AG08395 (cell line): ENCODE measurements around the gene PRSS36.
"Not testable (repeated sequence)": the region's sequence is repeated elsewhere in the genome, so short reads cannot be mapped to it uniquely, and the experiment has no call there.

Experiments
- DNase-seq: peaks from one replicate; pipeline ENCODE4 v3.0.0; 2012; ENCODE audit warnings: mixed read lengths, low spot score

The PRSS36 gene

GRCh38 chr16:31141489-31142108, 8.3 kb downstream of the PRSS36 start:
- DNase-seq: peak; percentile 39

DNA sequence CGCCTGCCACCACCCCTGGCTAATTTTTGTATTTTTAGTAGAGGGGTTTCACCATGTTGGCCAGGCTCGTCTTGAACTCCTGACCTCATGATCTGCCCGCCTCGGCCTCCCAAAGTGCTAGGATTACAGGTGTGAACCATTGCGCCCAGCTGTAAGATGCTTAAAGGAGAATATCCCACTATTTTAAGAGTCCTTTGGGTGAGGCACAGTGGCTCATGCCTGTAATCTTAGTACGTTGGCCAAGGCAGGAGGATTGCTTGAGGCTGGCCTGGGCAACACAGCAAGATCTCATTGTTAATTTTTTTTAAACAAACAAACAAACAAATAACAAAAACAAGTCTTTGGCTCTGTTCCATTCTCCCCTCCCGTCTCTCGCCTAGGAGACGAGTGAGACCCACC, 8.8 kb downstream of the PRSS36 start:
- DNase-seq: not testable (repeated sequence)

DNA sequence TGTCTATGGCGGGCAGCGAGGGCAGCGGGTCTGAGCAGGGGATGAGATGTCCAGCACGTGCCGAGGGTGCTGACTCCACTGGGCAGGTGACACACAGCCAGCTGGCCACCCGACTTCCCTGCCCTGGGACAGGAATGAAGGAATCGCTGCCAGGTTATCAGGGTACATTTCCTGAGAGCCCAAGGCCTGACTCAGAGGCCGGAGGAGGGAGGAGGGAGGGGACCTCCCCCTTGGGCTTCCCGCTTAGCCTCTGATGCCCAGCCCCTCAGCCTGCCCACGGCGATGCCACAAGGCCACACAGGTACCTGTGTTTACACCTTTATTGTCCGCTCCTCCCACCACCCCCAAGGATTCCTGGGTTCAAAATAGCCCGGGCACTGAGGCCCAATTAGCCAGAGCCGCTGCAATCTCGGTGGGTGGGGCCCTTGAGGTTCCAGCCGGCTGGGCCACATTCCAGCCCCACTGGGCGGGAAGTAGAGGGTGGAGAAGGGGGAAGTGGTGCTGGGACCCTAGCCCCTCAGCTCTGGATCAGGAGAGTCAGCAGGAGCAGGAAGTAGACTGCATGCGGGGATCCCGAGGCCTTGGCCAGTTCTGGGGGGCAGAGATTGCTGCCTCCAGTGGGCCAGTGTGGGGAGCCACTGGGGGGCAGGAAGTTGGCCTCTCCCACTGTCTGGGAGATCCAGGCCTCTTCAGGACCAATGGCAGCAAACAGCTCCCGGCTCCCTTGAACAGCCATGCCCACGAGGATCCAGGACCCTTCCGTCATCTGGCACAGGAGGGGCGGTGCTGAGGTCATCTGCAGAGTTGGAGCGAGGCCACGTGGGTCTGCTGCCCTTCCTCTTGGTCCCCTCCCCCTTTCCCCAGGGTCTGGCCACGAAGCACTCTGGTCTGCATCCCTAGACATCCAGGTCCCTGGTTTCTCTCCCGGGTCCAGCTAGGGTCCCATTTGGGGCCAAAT, 11.0 kb downstream of the PRSS36 start:
- DNase-seq: peak; percentile 61

DNA sequence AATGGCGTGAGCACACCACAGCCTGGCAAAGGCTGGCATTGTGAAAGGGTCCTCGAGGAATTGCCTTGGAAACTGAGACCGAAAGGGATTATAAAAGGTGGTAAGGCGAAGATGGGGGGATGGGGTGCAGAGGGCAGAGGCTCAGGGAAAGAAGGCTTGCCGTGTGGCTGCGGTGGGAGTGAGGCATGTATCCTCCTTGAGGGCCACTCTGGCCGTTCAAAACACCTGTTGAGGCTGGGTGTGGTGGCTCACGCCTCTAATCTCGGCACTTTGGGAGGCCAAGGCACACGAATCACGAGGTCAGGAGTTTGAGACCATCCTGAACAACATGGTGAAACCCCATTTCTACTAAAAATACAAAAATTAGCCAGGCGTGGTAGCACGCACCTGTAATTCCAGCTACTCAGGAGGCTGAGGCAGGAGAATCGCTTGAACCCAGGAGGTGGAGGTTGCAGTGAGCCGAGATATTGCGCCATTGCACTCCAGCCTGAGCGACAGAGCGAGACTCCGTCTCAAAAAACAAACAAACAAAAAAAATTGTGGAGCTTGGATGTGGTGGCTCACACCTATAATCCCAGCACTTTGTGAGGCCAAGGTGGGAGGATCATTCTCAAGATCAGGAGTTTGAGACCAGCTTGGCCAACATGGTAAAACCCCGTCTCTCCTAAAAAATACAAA, 12.9 kb downstream of the PRSS36 start:
- DNase-seq: not testable (repeated sequence)

GRCh38 chr16:31136287-31136662, 13.6 kb downstream of the PRSS36 start:
- no peak for DNase-seq

DNA sequence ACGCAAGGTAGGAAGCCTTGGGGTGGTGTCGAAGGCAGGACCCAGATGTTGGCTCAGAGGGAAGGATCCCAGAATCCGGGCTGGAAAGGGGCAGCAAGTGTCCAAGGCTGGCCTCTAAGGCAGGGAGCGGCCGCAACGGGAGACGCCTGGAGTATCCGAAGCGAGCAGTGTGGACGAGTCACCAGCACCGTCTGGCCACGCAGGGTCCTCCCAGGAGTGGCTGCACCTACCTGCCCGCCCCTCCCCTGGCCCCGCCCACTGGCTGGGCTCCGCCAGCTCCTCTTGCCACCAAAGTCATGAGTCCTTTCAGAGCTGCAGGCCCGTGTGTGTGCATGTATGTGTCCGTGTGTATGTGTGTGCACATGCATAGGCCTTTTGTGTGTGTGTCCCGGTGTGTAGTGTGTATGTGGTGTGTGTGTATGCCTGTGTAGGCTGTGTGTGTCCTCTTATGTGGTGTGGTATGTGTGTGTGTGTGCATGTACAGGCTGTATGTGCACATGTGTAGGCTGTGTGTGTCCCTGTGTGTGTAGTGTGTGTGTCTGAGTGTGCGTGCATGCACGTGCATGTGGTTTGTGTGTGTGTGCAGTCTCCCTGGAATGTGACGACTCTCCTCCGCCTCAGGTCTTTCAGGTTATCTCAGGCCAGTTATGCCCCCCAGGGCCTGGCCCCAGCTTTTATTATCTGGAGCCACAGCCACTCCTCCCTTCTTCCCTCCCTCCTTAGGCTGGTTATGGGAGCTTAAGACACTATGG, 14.2 kb downstream of the PRSS36 start, which contains the start of gene PRSS8:
Gene PRSS8 (minus strand): TSS at position 193 of the 752 bp plus-strand sequence. CDS start 229 bp downstream, outside the sequence.
- DNase-seq: no peak

GRCh38 chr16:31134625-31135534, 15.0 kb downstream of the PRSS36 start:
- DNase-seq: no peak

GRCh38 chr16:31134091-31134571, 15.7 kb downstream of the PRSS36 start:
- DNase-seq: no peak

DNA sequence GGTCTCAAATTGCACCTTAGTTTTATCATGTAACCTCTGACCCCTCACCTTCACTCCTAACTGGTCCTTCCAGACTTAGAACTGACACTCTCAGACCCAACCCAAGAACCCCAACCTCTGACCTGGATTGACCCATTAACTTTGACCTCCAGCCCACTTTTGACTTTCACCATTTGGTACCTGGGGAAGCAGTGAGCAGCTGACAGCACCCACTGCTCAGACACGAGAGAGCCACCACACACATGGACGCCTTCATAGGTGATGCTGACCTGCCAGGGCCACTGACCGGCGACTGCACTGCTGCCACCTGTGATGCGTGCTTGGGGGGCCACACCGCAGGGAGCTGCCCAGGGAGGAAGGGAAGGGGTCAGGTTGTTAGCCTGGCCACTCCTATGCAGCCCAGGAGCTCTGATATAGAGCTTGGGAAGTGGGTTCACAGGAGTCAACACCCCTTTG, 16.8 kb downstream of the PRSS36 start:
- no peak for DNase-seq

GRCh38 chr16:31132303-31132979, 17.4 kb downstream of the PRSS36 start:
- no peak for DNase-seq

DNA sequence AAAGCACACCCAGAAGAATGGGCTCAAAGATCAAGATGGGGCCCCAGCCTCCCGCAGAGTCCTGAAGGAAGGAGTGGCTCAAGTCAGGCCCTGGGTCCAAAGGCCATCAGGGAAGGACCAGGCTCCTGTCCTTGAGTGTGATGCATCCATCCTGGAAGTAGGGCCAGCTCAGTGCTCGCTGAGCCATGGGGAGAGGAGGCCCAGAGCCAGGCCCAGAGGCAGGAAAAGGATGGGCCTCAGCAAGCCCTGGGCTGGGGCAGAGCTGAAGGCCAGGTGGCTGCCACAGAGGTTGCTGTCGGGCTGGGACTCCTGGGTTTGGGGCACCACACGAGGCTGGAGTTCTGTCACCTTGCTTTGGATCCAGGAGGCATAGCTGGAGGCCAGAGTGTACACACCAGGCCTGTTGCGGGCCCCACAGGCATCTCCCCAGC, 18.0 kb downstream of the PRSS36 start:
- no peak for DNase-seq

GRCh38 chr16:31131416-31131815, 18.4 kb downstream of the PRSS36 start:
- DNase-seq: no peak

DNA sequence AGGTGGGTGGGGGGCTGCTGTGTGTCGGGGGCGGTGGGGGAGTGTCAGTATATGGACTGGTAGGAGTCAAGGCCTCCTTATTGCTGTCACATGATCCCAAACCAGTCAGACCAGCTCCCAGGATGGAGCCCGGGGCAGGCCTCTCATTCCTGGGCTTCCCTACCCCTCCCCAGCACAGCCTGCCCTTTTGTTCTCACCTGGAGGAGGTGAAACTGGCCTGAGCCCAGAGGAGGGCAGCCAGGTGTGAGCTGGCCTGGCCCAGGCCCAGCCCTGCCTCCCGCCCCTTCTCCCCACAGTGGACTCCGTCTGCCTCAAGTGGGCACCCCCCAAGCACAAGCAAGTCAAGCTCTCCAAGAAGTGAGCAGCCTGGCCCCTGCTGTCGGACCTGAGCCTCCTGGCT, 19.0 kb downstream of the PRSS36 start:
- no peak for DNase-seq

DNA sequence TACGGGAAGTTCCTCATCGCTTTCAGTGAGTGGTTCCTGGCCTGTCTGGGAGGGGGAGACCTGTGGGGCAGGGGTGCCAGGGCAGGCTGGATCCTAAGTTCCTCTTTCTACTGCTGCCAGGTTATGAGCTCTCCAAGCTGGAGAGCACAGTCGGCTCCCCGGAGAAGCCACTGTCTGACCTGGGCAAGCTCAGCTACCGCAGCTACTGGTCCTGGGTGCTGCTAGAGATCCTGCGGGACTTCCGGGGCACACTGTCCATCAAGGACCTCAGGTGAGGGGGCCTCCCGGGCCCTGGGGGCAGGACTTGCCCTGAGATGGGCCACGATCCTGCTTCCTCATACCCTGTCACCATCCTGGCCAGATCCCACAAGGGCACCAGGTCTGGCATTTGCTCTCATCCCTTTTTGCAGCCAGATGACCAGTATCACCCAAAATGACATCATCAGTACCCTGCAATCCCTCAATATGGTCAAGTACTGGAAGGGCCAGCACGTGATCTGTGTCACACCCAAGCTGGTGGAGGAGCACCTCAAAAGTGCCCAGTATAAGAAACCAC, 19.5 kb downstream of the PRSS36 start:
- no peak for DNase-seq

- DNase-seq: no peak
These were observed 20.1 kb downstream of the PRSS36 start for GRCh38 chr16:31129568-31130335.

DNA sequence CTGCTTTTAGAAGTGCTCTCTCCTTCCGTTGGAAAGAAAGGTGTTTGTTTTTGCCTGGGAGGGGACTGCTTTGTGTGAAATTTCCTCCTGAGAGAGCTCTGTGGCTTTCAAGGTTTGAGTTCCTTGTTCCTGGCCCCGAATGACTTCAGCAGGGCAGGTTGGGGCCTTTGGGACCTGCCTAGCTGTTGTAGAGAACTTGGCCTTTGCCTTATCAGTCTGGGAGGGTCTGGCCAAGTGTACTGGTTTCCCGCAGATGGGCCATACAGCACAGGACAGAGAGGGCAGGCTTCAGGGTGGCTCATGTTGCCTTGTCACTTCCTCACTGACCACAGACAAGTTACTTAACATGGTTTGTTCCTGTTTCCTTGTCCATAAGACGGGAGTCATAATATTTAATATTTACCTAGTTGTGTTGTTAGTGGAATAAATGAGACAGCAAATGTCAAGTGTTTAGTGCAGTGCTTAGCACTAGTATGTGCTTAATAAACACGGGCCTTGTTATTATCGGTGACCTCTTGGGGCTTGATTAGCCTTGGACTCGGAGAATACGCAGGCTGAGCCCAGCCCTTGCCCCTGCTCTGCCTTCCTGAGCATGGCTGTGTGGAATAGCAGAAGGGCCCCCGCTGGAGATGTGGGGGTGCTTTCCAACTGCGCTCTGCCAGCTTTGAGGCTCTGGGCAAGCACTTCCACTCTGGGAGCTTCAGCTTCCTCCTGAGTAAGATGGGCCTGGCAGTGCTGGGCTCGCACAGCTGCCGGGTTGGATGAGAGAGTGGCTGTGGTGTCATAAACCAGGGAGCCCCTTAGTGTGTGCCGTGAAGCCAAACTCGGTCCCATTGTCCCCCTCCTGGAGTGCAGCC, 20.9 kb downstream of the PRSS36 start:
- DNase-seq: no peak

DNA sequence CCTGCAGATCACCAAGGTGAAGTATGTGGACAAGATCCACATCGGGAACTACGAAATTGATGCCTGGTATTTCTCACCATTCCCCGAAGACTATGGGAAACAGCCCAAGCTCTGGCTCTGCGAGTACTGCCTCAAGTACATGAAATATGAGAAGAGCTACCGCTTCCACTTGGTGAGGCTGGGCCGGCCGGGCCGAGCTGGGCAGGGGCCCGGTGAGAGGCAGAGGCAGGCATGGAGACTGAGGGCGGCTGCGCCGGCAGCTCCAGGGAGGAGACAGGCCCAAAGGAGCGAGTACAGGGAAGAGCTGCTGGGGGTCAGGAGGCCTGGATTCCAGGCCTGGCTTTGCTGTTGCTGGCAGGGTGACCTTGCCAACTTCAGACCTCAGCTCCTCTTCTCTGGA, 22.7 kb downstream of the PRSS36 start:
- no peak for DNase-seq

DNA sequence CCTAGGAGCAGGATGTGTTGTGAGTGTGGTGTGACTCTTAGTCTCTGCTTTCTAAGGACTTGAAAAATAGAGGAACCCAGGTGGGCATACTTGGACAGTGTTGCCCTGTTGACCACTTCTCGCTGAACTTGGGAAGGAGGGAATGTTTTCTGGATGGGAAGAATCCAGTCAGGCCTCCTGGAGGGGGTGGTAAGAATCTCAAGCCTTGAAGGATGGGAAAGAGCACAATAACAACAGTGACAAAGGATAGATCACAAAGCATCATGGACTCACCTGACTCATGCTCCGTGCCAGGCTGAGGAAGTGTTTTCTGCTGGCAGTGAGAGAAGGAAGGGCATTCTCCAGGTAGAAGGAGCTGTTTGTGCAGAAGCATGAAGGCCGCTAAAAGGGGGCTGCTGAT, 24.0 kb downstream of the PRSS36 start:
- no peak for DNase-seq
